ENCODE results near the gene ATG16L2.

GRCh38 chr11:72805216-72805615 lies 9.0 kb upstream of the ATG16L2 start:
- TF ChIP-seq TCF3 (IDR thresholded peaks at IDR 0.05; ENCODE audit: borderline replicate concordance, insufficient read depth, low read depth, low read length), result no peak
- TF ChIP-seq POLR2AphosphoS2 (IDR thresholded peaks at IDR 0.05; ENCODE audit: low read depth, low read length), result no peak
